Activated CD8-positive, alpha-beta memory T cell treated with anti-CD3 and anti-CD28 coated beads, Interleukin-2, amount 50 U/mL, for 1 hour (primary cell): ENCODE results near the gene IL22RA1.

Experiments used
- DNase-seq: peaks from one replicate; pipeline ENCODE4 v3.0.0-alpha.2; 2020; ENCODE audit errors: extremely low read depth

IL22RA1 gene

GRCh38 chr1:24074196-24074595 lies 68.7 kb downstream of the IL22RA1 start:
- DNase-seq = no peak

GRCh38 chr1:24071941-24072340 lies 71.0 kb downstream of the IL22RA1 start:
- no peak for DNase-seq

GRCh38 chr1:24070821-24071393 lies 72.0 kb downstream of the IL22RA1 start:
- peak; percentile 19 for DNase-seq

DNA sequence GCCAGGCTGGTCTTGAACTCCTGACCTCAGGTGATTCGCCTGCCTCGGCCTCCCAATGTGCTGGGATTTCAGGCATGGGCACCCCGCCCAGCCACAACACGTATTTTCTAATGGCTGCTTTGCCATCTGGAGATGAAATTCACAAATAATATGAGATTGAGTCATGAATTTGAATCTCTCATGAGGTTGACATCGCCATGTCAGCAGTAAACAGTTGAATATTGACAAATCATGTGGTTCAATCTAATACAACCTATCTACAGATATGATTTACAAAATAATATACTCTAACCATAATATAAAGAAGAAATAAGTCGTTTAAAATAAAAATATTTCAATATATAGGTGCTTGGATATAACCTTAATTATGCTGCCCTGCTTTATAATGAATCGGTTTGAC lies 73.1 kb downstream of the IL22RA1 start:
- DNase-seq = no peak
